HEK293T (cell line): ENCODE results near the gene EIF4G3.

Experiments used
- BHLHE40 ChIP-seq: fragments of 450-650 bp; IDR thresholded peaks from 2 replicates; pipeline ENCODE4 v1.6.1; 2016; ENCODE audit warnings: mild to moderate bottlenecking, moderate library complexity, borderline replicate concordance
- ELF4 ChIP-seq: fragments of 450-650 bp; IDR thresholded peaks from 2 replicates; pipeline ENCODE4 v1.6.1; 2017; ENCODE audit warnings: antibody characterized with exemption
- FOXA1 ChIP-seq: fragments of 450-650 bp; IDR thresholded peaks from 2 replicates; pipeline ENCODE4 v1.6.1; 2016; ENCODE audit warnings: mild to moderate bottlenecking
- FOXK2 ChIP-seq: fragments of 450-650 bp; IDR thresholded peaks from 2 replicates; pipeline ENCODE4 v1.6.1; 2016; ENCODE audit warnings: mild to moderate bottlenecking
- FOXM1 ChIP-seq: fragments of 450-650 bp; IDR thresholded peaks from 2 replicates; pipeline ENCODE4 v1.6.1; 2017; ENCODE audit warnings: mild to moderate bottlenecking, borderline replicate concordance
- LEF1 ChIP-seq: fragments of 450-650 bp; IDR thresholded peaks from 2 replicates; pipeline ENCODE4 v1.6.1; 2017; ENCODE audit warnings: mild to moderate bottlenecking, borderline replicate concordance
- NFRKB ChIP-seq: fragments of 450-650 bp; IDR thresholded peaks from 2 replicates; pipeline ENCODE4 v1.6.1; 2016; ENCODE audit warnings: mild to moderate bottlenecking, moderate library complexity
- SP1 ChIP-seq: fragments of 450-650 bp; IDR thresholded peaks from 2 replicates; pipeline ENCODE4 v1.6.1; 2017
- SUZ12 ChIP-seq: fragments of 450-650 bp; IDR thresholded peaks from 2 replicates; pipeline ENCODE4 v1.6.1; 2016; ENCODE audit warnings: mild to moderate bottlenecking
- TARDBP ChIP-seq: fragments of 450-650 bp; IDR thresholded peaks from 2 replicates; pipeline ENCODE4 v1.6.1; 2016
- ZNF384 ChIP-seq: fragments of 450-650 bp; IDR thresholded peaks from 2 replicates; pipeline ENCODE4 v1.6.1; 2016
- TF ChIP-seq, protein P1 (sequence below): fragments of 450-650 bp; IDR thresholded peaks from 2 replicates; pipeline ENCODE4 v1.6.1; 2016

DNA sequence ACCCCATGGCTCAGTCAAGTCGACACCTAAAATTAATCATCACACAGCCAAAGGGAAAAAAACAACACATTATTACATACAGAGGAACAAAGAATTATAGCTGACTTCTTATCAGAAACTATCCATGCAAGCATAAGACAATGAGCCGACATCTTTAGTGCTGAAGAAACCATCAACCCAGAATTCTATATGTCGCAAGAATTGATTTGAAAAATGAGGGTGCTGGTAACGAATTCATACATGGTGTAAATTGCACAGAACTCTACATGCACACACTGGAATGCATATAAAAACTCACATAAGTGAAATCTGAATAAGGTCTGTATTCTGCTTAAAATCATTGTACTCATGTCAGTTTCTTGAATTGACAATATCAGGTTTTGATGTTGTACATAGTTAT lies 25.0 kb upstream of the EIF4G3 start:
- TF ChIP-seq TARDBP: no peak
- TF ChIP-seq SP1: no peak
- TF ChIP-seq FOXK2: no peak
- TF ChIP-seq ZNF384: no peak
- no peak for TF ChIP-seq BHLHE40
- TF ChIP-seq, protein P1, sequence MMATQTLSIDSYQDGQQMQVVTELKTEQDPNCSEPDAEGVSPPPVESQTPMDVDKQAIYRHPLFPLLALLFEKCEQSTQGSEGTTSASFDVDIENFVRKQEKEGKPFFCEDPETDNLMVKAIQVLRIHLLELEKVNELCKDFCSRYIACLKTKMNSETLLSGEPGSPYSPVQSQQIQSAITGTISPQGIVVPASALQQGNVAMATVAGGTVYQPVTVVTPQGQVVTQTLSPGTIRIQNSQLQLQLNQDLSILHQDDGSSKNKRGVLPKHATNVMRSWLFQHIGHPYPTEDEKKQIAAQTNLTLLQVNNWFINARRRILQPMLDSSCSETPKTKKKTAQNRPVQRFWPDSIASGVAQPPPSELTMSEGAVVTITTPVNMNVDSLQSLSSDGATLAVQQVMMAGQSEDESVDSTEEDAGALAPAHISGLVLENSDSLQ: no peak
- no peak for TF ChIP-seq LEF1
- no peak for TF ChIP-seq NFRKB
- no peak for TF ChIP-seq FOXA1
- TF ChIP-seq FOXM1: no peak
- TF ChIP-seq ELF4: no peak
- TF ChIP-seq SUZ12: no peak
